ENCODE results near the gene NME9.

The NME9 gene

DNA sequence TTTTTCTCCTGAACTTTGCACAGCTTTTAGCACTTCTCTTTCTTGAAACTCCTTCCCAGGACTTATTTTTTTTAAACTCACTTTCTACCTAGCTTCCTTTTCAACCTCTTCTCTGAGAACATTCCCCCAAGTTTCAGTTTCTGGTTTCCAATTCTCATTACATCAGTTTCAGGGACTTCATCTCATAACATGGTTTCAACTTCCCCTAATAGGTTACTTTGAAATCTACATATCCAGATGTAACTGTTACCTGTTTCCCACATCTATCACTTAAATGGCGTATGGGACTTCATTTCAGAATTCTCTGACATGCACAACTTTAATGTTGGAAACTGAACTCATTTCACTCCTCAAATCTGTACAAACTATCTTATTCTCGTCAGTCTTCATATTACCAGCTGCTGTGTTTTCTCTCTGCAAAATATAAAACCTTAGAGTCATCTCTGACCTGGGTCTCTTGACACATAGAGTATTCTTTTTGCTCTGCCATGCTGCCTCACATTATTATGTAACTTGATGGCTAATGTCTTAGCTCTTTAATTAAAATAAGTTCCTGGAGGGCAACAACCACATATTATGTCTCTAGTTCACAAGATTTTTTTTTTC is 58.4 kb downstream of the NME9 start:
- DNase-seq: no peak

DNA sequence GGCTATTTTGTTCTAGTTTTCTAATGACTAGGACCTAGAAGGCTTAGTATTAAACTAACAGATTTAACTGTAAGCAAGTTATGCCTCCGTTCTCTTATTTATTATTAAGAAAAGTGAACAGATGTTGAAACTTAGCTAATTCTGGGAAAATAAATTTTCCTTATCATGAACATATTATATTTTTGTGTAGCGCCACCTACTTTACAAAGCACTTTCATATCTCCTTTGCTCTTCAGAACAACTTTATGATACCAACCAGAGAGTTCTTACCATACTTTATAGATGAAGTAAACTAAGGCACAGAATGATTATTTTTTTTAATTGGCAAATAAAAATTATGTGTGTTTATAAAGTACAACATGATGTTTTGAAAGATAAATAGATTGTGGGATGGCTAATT is 59.4 kb downstream of the NME9 start:
- DNase-seq: no peak

DNA sequence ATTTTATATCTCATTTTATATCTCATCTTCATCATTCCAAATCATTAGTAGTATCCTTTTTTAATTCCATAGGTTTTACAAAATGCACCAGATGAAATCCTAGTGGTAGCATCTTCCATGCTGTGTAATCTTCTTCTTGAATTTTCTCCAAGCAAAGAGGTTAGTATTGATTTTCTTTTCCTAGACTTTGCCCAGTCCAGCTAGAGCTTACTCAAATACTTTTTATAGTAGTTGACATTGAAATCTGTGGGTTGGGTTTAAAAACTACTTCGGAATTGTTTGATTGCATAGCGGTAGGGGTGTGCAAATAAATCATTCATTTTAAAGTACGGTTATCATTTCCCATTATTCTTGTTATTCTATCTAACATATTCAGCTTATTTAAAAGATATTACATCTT is 62.6 kb downstream of the NME9 start:
- no peak for DNase-seq

DNA sequence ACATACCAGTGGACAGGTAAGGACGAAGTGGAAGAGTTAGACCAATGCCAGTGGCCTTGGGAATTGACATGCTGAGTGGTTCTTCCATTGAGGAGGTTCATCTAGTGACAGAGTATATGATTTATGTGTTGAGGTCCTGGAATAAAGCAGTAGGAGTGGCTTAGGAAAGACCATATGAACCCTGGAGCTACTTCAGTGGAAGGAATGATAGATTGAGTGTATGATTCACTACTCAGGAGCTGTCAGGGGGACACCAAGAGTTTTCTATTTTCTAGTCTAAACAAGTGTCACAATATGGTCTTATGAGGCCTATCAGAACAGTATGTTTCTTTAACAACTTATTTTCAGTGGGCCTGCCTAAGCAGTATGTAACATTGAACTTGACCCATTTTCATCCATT is 63.9 kb downstream of the NME9 start:
- DNase-seq: no peak

DNA sequence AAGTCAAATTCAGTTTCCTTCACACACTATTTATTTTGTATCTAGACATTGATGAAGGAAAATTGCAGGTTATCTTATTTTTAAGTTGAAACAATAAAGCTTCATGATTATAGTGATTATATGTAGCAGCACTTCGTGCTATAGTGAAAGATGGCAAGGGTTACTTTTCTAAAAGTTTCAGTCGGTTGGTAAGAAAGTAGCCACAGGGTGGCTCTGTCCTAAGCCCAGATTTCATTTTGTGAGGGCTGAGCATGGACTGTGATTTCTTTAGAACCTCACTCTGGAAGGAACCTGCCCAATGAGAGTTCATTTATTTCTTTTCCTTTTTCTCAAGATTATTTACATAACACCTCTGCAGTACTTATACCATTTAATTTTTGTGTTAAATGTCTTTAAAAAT is 66.5 kb downstream of the NME9 start:
- DNase-seq: no peak

DNA sequence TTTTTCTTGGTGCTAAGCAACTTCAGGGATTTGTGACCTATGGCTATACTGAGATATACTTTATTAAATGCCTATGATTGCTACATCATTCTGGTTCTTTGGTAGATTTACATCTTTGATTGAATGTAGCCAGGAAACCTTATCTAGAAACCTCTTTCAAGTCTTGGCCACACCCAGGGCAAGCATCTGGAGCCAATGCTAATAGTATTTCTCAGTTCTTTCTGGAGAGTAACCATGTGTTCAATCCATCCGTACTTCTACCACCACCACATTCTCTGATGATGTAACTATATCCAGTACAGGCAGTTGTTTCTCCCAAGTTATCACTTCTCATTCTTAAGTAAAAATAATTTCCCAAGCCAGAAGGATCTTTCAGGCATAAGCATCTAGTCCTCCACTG is 69.0 kb downstream of the NME9 start:
- DNase-seq: no peak

DNA sequence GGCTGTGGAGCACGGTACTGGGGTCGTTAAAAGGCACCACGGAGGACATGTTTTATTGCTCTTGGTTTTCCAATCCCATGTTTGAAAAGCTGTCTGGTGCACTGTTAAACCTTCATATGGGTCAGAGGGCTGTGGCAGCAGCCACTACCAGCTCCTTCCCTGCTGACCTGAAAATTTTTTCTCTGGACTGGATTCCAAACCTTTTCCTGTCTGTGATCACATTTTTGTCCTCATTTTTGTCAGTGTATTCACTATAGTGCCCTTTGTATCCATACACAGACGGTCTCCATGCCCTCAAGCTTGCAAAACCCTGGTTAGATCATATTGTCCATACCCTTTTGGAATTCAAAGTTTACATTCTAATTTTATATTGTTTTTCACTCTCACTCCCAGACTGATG is 70.5 kb downstream of the NME9 start:
- DNase-seq: no peak

DNA sequence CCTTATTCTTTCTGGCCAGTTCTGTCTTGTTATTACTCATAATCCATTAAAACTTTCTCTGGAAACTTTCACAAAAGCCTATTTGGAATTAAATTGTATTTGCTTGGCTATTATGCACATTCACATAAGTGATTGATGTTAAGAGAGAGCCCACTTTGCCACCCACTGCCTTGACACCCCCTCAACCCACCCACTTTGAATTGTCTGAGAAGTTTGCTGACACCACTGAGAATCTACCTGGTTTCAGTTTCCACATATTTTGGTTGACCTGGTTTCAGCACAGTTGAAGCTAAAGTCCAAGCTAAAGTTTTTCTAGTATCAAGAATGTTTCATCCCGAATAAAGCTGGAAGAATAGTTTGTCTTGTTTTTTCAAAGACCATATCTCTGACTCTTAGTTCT is 71.7 kb downstream of the NME9 start:
- DNase-seq: no peak

DNA sequence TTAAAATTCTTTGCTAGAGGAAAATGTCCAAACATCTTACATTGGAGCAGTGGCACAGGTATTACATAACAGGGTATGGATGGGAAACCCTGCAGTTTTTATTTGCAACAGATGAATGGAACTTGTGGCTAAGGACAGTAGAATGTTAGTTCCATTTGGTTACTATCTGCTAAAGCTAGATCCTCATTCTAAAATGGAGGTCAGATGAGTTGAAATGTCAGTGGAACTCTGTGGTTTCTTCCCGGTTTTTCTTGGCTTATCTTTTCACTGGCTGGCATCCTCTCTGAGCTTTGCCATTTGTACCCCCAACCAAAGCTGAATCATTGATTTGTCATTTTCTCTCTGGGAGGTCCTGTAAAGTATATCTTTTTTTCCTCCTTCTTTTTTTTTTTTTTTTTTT is 73.6 kb downstream of the NME9 start:
- no peak for DNase-seq

DNA sequence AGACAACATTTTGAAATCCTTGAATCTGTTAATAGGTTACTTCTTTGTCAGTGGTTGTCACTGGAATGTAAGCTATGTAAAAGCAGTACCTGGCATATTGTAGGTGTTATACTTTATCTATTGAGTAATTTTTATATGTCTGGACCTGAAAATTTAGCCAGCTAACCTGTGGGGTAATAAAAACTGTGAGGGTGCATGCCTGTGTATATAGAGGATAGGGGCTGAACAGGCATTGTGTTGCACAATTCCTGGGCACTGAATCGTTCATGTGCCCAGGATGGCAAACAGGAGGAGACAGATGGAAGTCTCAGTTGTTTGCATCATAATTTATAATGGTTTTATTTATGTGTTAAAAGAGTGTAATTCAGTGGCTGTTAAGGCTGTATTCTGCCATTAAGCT is 75.4 kb downstream of the NME9 start:
- no peak for DNase-seq

DNA sequence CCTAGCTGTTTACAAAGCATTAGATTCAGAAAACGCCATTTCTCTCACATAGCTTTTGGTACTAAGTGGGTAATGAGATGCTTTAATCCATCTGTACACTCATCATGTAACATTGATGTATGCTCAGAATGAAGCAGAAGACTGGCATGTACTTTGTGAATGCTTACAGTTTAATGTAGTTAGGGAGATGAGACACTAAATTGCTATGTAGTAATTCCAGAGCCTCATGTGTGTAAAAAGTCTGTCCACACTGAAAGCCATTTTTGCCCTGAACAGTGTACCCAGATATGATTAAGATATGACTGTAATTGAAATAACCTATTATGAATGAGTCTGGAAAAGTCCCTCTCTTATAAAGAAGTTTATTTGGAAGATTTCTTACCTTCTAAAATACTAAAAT is 76.0 kb downstream of the NME9 start:
- DNase-seq: no peak

Data from stimulated activated CD4-positive, alpha-beta T cell treated with anti-CD3 and anti-CD28 coated beads, Interleukin-15, amount 100 ng/mL, for 24 hours (primary cell).